ENCODE measurements around the gene ELMO1. TPM values are rescaled to one million over a fixed set of nuclear protein-coding genes. Genes with fewer than 3 reads are reported as not detected.

Gene ELMO1
- total and polyA plus RNA-seq, 9 donors, result 8.9 to 48.9 (median 28.0) TPM

DNA sequence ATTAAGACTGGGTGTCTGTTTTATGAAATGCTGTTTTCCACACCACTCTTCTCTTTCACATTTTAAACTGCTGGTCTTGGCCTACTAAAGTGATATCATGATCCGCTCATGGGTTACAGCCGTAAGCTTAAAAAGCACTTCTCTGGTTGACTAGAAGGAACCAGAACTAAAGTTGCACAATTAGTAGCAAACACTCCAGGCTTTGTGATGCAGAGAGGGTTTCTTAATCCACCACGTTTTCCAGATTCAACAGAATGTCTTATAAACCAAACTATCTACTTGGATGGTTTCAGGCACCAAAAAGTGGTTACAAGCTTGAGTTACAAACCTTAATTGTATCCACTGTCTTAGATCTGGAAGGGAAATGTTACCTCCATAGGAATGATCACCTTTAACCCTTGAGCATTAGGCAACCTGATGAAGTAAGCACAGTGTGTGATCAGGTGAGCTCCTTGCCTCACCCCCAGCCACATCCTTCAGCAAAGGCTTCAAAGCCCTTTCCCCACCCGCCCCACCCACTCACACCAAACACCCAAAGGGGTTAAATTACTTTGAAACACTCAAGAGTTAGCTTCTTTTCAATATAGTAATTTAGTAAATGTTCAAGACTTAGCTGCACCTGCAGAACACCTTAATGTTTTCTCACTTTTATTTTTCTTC, 3.5 kb downstream of the ELMO1 start:
- intact Hi-C loops (cut with DNase I), result loop anchor here in 2 of 4 donors (10.0 kb wide), 2 partner anchors 160 to 230 kb away; no protein-coding TSS in a partner anchor
- Histone ChIP-seq H3K36me3 (no peaks in the 10 kb centered on the region), H3K27ac (no peak overlapping the region), H3K27me3 (no peaks in the 10 kb centered on the region), H3K4me1 (ENCODE audit: insufficient read depth) (peaks cover 3% of the 10 kb centered on the region), H3K9me3 (no peaks in the 10 kb centered on the region), H3K4me3 (no peak overlapping the region)
- DNase-seq, result no peak
- 89 to 95% (median 93%) methylated on average over 4 of the region's 4 CpGs for WGBS, 3 donors
- no peak for TF ChIP-seq POLR2A (IDR thresholded peaks at IDR 0.05)
- no peak for TF ChIP-seq EP300 (IDR thresholded peaks at IDR 0.05)
- TF ChIP-seq, protein P1, sequence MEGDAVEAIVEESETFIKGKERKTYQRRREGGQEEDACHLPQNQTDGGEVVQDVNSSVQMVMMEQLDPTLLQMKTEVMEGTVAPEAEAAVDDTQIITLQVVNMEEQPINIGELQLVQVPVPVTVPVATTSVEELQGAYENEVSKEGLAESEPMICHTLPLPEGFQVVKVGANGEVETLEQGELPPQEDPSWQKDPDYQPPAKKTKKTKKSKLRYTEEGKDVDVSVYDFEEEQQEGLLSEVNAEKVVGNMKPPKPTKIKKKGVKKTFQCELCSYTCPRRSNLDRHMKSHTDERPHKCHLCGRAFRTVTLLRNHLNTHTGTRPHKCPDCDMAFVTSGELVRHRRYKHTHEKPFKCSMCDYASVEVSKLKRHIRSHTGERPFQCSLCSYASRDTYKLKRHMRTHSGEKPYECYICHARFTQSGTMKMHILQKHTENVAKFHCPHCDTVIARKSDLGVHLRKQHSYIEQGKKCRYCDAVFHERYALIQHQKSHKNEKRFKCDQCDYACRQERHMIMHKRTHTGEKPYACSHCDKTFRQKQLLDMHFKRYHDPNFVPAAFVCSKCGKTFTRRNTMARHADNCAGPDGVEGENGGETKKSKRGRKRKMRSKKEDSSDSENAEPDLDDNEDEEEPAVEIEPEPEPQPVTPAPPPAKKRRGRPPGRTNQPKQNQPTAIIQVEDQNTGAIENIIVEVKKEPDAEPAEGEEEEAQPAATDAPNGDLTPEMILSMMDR (IDR thresholded peaks at IDR 0.05), result no peak

DNA sequence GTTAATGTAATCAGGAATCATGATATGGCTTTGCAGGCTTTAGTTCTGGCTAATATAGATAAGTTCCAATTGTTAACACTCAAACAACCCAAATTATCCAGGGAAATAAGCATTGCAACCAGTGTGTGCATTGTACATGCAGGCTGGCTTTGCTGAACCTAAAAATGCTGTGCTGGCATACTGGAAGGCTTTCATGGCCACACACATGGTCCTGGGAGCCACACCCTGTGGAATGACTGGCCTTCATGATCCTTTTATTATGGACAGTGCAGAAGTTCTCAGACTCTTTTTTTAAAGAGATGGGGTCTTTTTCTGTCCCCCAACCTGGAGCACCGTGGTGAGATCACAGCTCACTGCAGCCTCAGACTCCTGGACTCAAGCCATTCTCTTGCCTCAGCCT, 5.0 kb downstream of the ELMO1 start:
- no peaks in the 10 kb centered on the region for H3K36me3 ChIP-seq
- no peaks in the 10 kb centered on the region for H3K27me3 ChIP-seq
- WGBS, 3 donors, result 84 to 94% (median 87%) methylated on average over 1 of the region's 1 CpG
- H3K4me1 ChIP-seq (ENCODE audit: insufficient read depth), result peaks cover 3% of the 10 kb centered on the region
- no peak overlapping the region for H3K4me3 ChIP-seq
- no peaks in the 10 kb centered on the region for H3K9me3 ChIP-seq
- no peak for DNase-seq
- no peak overlapping the region for H3K27ac ChIP-seq
- intact Hi-C loops (cut with DNase I), result loop anchor here in 2 of 4 donors (10.0 kb wide), 2 partner anchors 159 to 229 kb away; no protein-coding TSS in a partner anchor
- TF ChIP-seq, protein P1 (IDR thresholded peaks at IDR 0.05), result no peak

DNA sequence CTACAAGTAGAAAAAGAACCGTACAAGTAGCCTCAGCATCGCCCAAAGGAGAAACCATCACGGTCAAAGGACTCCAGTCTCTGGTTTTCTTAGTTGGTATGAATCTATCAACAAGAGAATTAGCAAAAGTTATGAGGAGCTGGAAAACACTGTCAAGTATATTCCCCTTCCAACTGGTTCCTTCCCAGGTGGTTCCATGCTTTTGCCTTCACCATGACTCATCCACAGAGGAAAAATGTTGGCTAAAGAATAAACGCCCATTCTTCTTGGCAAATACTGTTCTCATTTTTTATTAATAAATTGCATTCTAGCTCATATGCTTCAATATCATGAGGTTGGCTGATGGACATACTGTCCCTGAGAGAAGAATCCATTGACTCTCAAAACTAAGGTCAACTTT, 6.4 kb downstream of the ELMO1 start:
- H3K27me3 ChIP-seq, result no peaks in the 10 kb centered on the region
- no peak for TF ChIP-seq POLR2A (IDR thresholded peaks at IDR 0.05)
- no peak overlapping the region for H3K27ac ChIP-seq
- 84 to 90% (median 89%) methylated on average over 4 of the region's 4 CpGs for WGBS, 3 donors
- intact Hi-C loops (cut with DNase I), result loop anchor here in 2 of 4 donors (10.0 kb wide), 2 partner anchors 157 to 227 kb away; no protein-coding TSS in a partner anchor
- DNase-seq, result no peak
- no peaks in the 10 kb centered on the region for H3K9me3 ChIP-seq
- no peaks in the 10 kb centered on the region for H3K4me1 ChIP-seq (ENCODE audit: insufficient read depth)
- H3K36me3 ChIP-seq, result no peaks in the 10 kb centered on the region
- no peak overlapping the region for H3K4me3 ChIP-seq

DNA sequence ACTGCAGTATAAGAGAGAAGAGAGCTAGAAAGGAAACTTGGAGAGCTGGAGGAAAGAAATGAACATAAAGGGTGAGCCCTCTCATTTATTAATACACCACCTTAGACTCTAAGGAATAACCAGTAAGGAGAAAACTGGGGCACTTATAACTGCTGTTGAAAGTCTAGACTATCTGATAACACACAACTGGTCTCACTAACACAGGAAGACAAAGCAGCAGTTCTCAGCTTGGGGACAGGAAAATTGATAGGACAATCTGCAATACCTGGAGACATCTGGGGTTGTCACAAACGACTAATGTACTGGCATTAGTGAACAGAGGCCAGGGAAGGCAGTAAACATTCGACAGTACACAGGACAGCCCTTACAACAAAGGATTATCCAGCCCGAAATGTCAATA, 6.8 kb downstream of the ELMO1 start:
- Histone ChIP-seq H3K9me3 (no peaks in the 10 kb centered on the region), H3K27ac (no peak overlapping the region), H3K27me3 (no peaks in the 10 kb centered on the region), H3K36me3 (no peaks in the 10 kb centered on the region), H3K4me1 (ENCODE audit: insufficient read depth) (no peaks in the 10 kb centered on the region), H3K4me3 (no peak overlapping the region)
- no peak for DNase-seq
- 82 to 86% (median 85%) methylated on average over 3 of the region's 3 CpGs for WGBS, 3 donors
- TF ChIP-seq, protein P1 (IDR thresholded peaks at IDR 0.05), result no peak
- TF ChIP-seq EP300 (IDR thresholded peaks at IDR 0.05) (no peak), POLR2A (IDR thresholded peaks at IDR 0.05) (no peak)
- intact Hi-C loops (cut with DNase I), result loop anchor here in 2 of 4 donors (10.0 kb wide), 2 partner anchors 157 to 227 kb away; no protein-coding TSS in a partner anchor

DNA sequence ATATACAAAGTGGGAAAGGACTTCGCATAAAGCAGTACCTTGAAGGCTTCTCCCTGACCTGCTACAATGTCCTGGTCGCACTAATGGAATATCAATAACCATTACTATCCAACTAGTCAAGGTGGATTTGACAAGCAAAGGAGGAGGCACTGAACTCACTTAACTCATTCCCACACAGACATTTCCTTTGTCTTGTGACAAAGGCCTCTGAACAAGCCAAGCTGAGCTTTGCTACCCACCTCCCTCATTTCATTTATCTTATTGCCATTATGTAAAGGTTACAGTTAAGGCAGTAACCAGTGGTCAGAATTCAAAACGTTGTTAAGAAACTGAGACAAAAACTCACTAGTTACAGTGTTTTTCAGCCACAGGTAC, 7.3 kb downstream of the ELMO1 start:
- TF ChIP-seq EP300 (IDR thresholded peaks at IDR 0.05), result no peak
- no peak for TF ChIP-seq POLR2A (IDR thresholded peaks at IDR 0.05)
- TF ChIP-seq, protein P1 (IDR thresholded peaks at IDR 0.05), result no peak
- Histone ChIP-seq H3K9me3 (no peaks in the 10 kb centered on the region), H3K36me3 (no peaks in the 10 kb centered on the region), H3K27me3 (no peaks in the 10 kb centered on the region), H3K4me3 (no peak overlapping the region), H3K4me1 (ENCODE audit: insufficient read depth) (no peaks in the 10 kb centered on the region), H3K27ac (no peak overlapping the region)
- 63 to 66% (median 64%) methylated on average over 3 of the region's 3 CpGs for WGBS, 3 donors
- DNase-seq, result no peak
- intact Hi-C loops (cut with DNase I), result loop anchor here in 2 of 4 donors (10.0 kb wide), 2 partner anchors 157 to 227 kb away; no protein-coding TSS in a partner anchor

Measured in ovary (tissue), 9 donors.